CD4-positive, alpha-beta memory T cell (primary cell): ENCODE results near the gene SMARCAL1. TPM values are rescaled to one million over a fixed set of nuclear protein-coding genes. Genes with fewer than 3 reads are reported as not detected.
A peak's percentile ranks its signal among the peaks of the same experiment; 100 is the strongest.

Experiments used
- CTCF ChIA-PET: fragments of 350-600 bp; sonication (Branson Sonifier 250); formaldehyde crosslinking; loops from one replicate; lab custom pipeline; 2021; ENCODE audit warnings: inconsistent platforms; ENCODE audit not compliant: partially characterized antibody; lab: Charles Lee
- POLR2A ChIA-PET: fragments of 350-600 bp; sonication (Branson Sonifier 250); formaldehyde crosslinking; loops from one replicate; lab custom pipeline; 2021; ENCODE audit not compliant: partially characterized antibody; lab: Charles Lee
- DNase-seq, 5 donors: peaks; one replicate each; pipeline versions ENCODE4 v3.0.0 to v3.0.0-alpha.2; 2020 to 2022; ENCODE audit warnings: mixed read lengths in 1 of 5
- H3K27ac ChIP-seq: one replicate; pipeline ENCODE4 v1.7.0; 2013; ENCODE audit warnings: low read depth, low read length
- H3K27me3 ChIP-seq: 2 replicates; pipeline ENCODE4 v1.7.0; 2013; ENCODE audit warnings: mild to moderate bottlenecking, low read length, moderate library complexity; ENCODE audit not compliant: insufficient read depth
- H3K36me3 ChIP-seq: 2 replicates; pipeline ENCODE4 v1.7.0; 2013; ENCODE audit warnings: mild to moderate bottlenecking, low read length, moderate library complexity; ENCODE audit not compliant: insufficient read depth
- H3K4me1 ChIP-seq: 2 replicates; pipeline ENCODE4 v1.7.0; 2013; ENCODE audit warnings: mild to moderate bottlenecking, low read length, moderate library complexity; ENCODE audit not compliant: insufficient read depth
- H3K4me3 ChIP-seq, 2 donors: one replicate each; pipeline ENCODE4 v1.7.0; 2013; ENCODE audit warnings: low read length in 2 of 2, mild to moderate bottlenecking in 1 of 2
- H3K9me3 ChIP-seq, 2 donors: one replicate each; pipeline ENCODE4 v1.7.0; 2013; ENCODE audit warnings: low read length in 2 of 2, control low read depth in 1 of 2; ENCODE audit not compliant: control insufficient read depth in 1 of 2
- H3K27ac Mint-ChIP-seq, 7 donors: one replicate each; pipeline ENCODE4 v1.8.0; 2020 to 2021; ENCODE audit warnings: mixed read lengths in 7 of 7, mild to moderate bottlenecking in 6 of 7, inconsistent platforms in 3 of 7, moderate library complexity in 3 of 7
- H3K27me3 Mint-ChIP-seq, 2 donors: one replicate each; pipeline ENCODE4 v1.8.0; 2020 to 2021; ENCODE audit warnings: mixed read lengths in 2 of 2
- H3K36me3 Mint-ChIP-seq, 2 donors: one replicate each; pipeline ENCODE4 v1.8.0; 2020 to 2021; ENCODE audit warnings: mixed read lengths in 2 of 2, inconsistent platforms in 1 of 2, mild to moderate bottlenecking in 1 of 2
- H3K4me1 Mint-ChIP-seq, 4 donors: one replicate each; pipeline ENCODE4 v1.8.0; 2020 to 2021; ENCODE audit warnings: mixed read lengths in 4 of 4, mild to moderate bottlenecking in 1 of 4
- H3K4me3 Mint-ChIP-seq, 8 donors: one replicate each; pipeline ENCODE4 v1.8.0; 2020 to 2021; ENCODE audit warnings: mixed read lengths in 8 of 8, mild to moderate bottlenecking in 7 of 8, moderate library complexity in 6 of 8, inconsistent platforms in 3 of 8
- H3K9me3 Mint-ChIP-seq, 8 donors: one replicate each; pipeline ENCODE4 v1.8.0; 2020 to 2021; ENCODE audit warnings: mixed read lengths in 8 of 8, mild to moderate bottlenecking in 5 of 8, inconsistent platforms in 3 of 8, moderate library complexity in 1 of 8
- intact Hi-C: fragments of 100-400 bp; cut with micrococcal nuclease; formaldehyde crosslinking; loops from one replicate; pipeline ENCODE4 v1.15.1; 2023
- polyA plus RNA-seq, 2 donors: library from polyadenylated mRNA; unstranded; fragments of 300-500 nt; fragmentation: Illumina TruSeq; gene quantifications; one replicate each; pipeline ENCODE4 v1.2.3, GENCODE V29; 2021
- total RNA-seq, 2 experiments: library from RNA; stranded (reverse); gene quantifications; one replicate each; pipeline ENCODE4 v1.2.3, GENCODE V29; 2021

The SMARCAL1 gene
- total and polyA plus RNA-seq, 4 experiments from 2014 or later: 16.3 to 26.3 (median 24.1) TPM

GRCh38 chr2:216503697-216504375 lies 91.6 kb downstream of the SMARCAL1 start:
- H3K4me3 ChIP-seq: no peak overlapping the region
- no peaks in the 10 kb centered on the region for H3K9me3 ChIP-seq
- ChIA-PET CTCF (no interaction called here), POLR2A (no interaction called here)
- peak overlapping the region in 2 of 7 donors; percentile 3 to 34 for H3K27ac Mint-ChIP-seq
- H3K9me3 Mint-ChIP-seq: peaks cover 0 to 2% (median 0%) of the 10 kb centered on the region in 8 donors
- intact Hi-C loops: no loop called here
- peaks cover 58 to 78% of the 10 kb centered on the region in 2 donors for H3K36me3 Mint-ChIP-seq
- H3K36me3 ChIP-seq: peaks cover 39% of the 10 kb centered on the region
- H3K4me3 Mint-ChIP-seq: peak overlapping the region in 1 of 8 donors; percentile 24
- H3K4me1 ChIP-seq: peaks cover 39% of the 10 kb centered on the region
- H3K27me3 Mint-ChIP-seq: no peaks in the 10 kb centered on the region
- no peak for DNase-seq
- no peaks in the 10 kb centered on the region for H3K27me3 ChIP-seq
- H3K4me1 Mint-ChIP-seq: peaks cover 28 to 52% (median 41%) of the 10 kb centered on the region in 4 donors
- no peak overlapping the region for H3K27ac ChIP-seq

GRCh38 chr2:216504376-216504762 lies 92.1 kb downstream of the SMARCAL1 start:
- Histone ChIP-seq H3K27ac (no peak overlapping the region), H3K36me3 (peaks cover 39% of the 10 kb centered on the region), H3K4me3 (no peak overlapping the region), H3K9me3 (no peaks in the 10 kb centered on the region), H3K27me3 (no peaks in the 10 kb centered on the region), H3K4me1 (peaks cover 37% of the 10 kb centered on the region)
- no peaks in the 10 kb centered on the region for H3K27me3 Mint-ChIP-seq
- H3K27ac Mint-ChIP-seq: peak overlapping the region in 3 of 7 donors; percentile 3 to 36 (median 34)
- H3K36me3 Mint-ChIP-seq: peaks cover 53 to 72% of the 10 kb centered on the region in 2 donors
- intact Hi-C loops: no loop called here
- CTCF ChIA-PET: no interaction called here
- no peak for DNase-seq
- POLR2A ChIA-PET: no interaction called here
- no peak overlapping the region for H3K4me3 Mint-ChIP-seq
- H3K4me1 Mint-ChIP-seq: peaks cover 27 to 47% (median 37%) of the 10 kb centered on the region in 4 donors
- peaks cover 0 to 2% (median 0%) of the 10 kb centered on the region in 8 donors for H3K9me3 Mint-ChIP-seq

- Histone ChIP-seq H3K27ac (no peak overlapping the region), H3K4me3 (no peak overlapping the region), H3K4me1 (peaks cover 26% of the 10 kb centered on the region), H3K27me3 (no peaks in the 10 kb centered on the region), H3K36me3 (peaks cover 29% of the 10 kb centered on the region), H3K9me3 (no peaks in the 10 kb centered on the region)
- ChIA-PET POLR2A (interaction anchor here (1.9 kb wide), 1 partner anchor 7 kb away, joined by 9 read pairs; the partner anchor contains the start of gene RPL37A), CTCF (interaction anchor here (1.2 to 1.7 kb wide), 2 partner anchors 9 to 12 kb away, joined by 3 to 10 read pairs; no protein-coding TSS in a partner anchor)
- H3K36me3 Mint-ChIP-seq: peaks cover 43 to 62% of the 10 kb centered on the region in 2 donors
- H3K9me3 Mint-ChIP-seq: peaks cover 0 to 2% (median 0%) of the 10 kb centered on the region in 8 donors
- intact Hi-C loops: no loop called here
- H3K27ac Mint-ChIP-seq: peak overlapping the region in 5 of 7 donors; percentile 35 to 84 (median 55)
- no peaks in the 10 kb centered on the region for H3K27me3 Mint-ChIP-seq
- H3K4me1 Mint-ChIP-seq: peaks cover 17 to 36% (median 28%) of the 10 kb centered on the region in 4 donors
- DNase-seq: no peak
- H3K4me3 Mint-ChIP-seq: no peak overlapping the region
Measured at GRCh38 chr2:216505133-216506106, 93.1 kb downstream of the SMARCAL1 start.

GRCh38 chr2:216507220-216508160 lies 95.2 kb downstream of the SMARCAL1 start:
- Histone ChIP-seq H3K27me3 (no peaks in the 10 kb centered on the region), H3K4me3 (no peak overlapping the region), H3K9me3 (no peaks in the 10 kb centered on the region), H3K4me1 (peaks cover 10% of the 10 kb centered on the region), H3K27ac (no peak overlapping the region), H3K36me3 (peaks cover 11% of the 10 kb centered on the region)
- intact Hi-C loops: no loop called here
- DNase-seq: peak in 1 of 5 donors; percentile 39
- peaks cover 0 to 2% (median 0%) of the 10 kb centered on the region in 8 donors for H3K9me3 Mint-ChIP-seq
- peaks cover 7 to 21% (median 19%) of the 10 kb centered on the region in 4 donors for H3K4me1 Mint-ChIP-seq
- CTCF ChIA-PET: interaction anchor here (0.7 to 3.3 kb wide), 4 partner anchors 9 to 12 kb away, joined by 3 to 19 read pairs (median 7); partner anchors contain the start of gene RPL37A
- peaks cover 27 to 43% of the 10 kb centered on the region in 2 donors for H3K36me3 Mint-ChIP-seq
- POLR2A ChIA-PET: interaction anchor here (1.2 to 1.9 kb wide), 2 partner anchors 9 kb away, joined by 4 to 9 read pairs; partner anchors contain the start of gene RPL37A
- peak overlapping the region in 2 of 7 donors; percentile 58 to 81 for H3K27ac Mint-ChIP-seq
- no peak overlapping the region for H3K4me3 Mint-ChIP-seq
- no peaks in the 10 kb centered on the region for H3K27me3 Mint-ChIP-seq

- H3K27ac ChIP-seq: no peak overlapping the region
- ChIA-PET POLR2A (interaction anchor here (1.2 kb wide), 1 partner anchor 10 kb away, joined by 4 read pairs; the partner anchor contains the start of gene RPL37A), CTCF (interaction anchor here (1.3 to 3.3 kb wide), 2 partner anchors 10 to 11 kb away, joined by 4 to 19 read pairs; partner anchors contain the start of gene RPL37A)
Measured at GRCh38 chr2:216508229-216508628, 95.9 kb downstream of the SMARCAL1 start.

GRCh38 chr2:216516730-216517350 lies 104.6 kb downstream of the SMARCAL1 start:
- Histone ChIP-seq H3K36me3 (no peaks in the 10 kb centered on the region), H3K27me3 (no peaks in the 10 kb centered on the region), H3K9me3 (no peaks in the 10 kb centered on the region), H3K4me1 (no peaks in the 10 kb centered on the region), H3K27ac (no peak overlapping the region), H3K4me3 (no peak overlapping the region)
- no peak overlapping the region for H3K4me3 Mint-ChIP-seq
- intact Hi-C loops: loop anchor here (5.0 kb wide), 2 partner anchors 995 to 1240 kb away; no protein-coding TSS in a partner anchor
- no peaks in the 10 kb centered on the region for H3K27me3 Mint-ChIP-seq
- POLR2A ChIA-PET: no interaction called here
- H3K4me1 Mint-ChIP-seq: peaks cover 0 to 4% (median 0%) of the 10 kb centered on the region in 4 donors
- peak overlapping the region in 1 of 7 donors; percentile 31 for H3K27ac Mint-ChIP-seq
- CTCF ChIA-PET: interaction anchor here (1.2 to 11.2 kb wide), 6 partner anchors 7 to 1196 kb away, joined by 3 to 95 read pairs (median 8); partner anchors contain the start of gene RPL37A
- H3K36me3 Mint-ChIP-seq: no peaks in the 10 kb centered on the region
- no peak for DNase-seq
- H3K9me3 Mint-ChIP-seq: peaks cover 0 to 2% (median 0%) of the 10 kb centered on the region in 8 donors

More at GRCh38 chr2:216508229-216508628, 95.9 kb downstream of the SMARCAL1 start:
- Histone ChIP-seq H3K9me3 (no peaks in the 10 kb centered on the region), H3K36me3 (peaks cover 4% of the 10 kb centered on the region), H3K4me3 (no peak overlapping the region), H3K4me1 (peaks cover 6% of the 10 kb centered on the region), H3K27me3 (no peaks in the 10 kb centered on the region)
- H3K27me3 Mint-ChIP-seq: no peaks in the 10 kb centered on the region
- intact Hi-C loops: no loop called here
- peaks cover 23 to 36% of the 10 kb centered on the region in 2 donors for H3K36me3 Mint-ChIP-seq
- no peak overlapping the region for H3K4me3 Mint-ChIP-seq
- H3K9me3 Mint-ChIP-seq: peaks cover 0 to 2% (median 0%) of the 10 kb centered on the region in 8 donors
- H3K27ac Mint-ChIP-seq: peak overlapping the region in 1 of 7 donors; percentile 46
- no peak for DNase-seq
- peaks cover 0 to 16% (median 14%) of the 10 kb centered on the region in 4 donors for H3K4me1 Mint-ChIP-seq
